NOMO-1 (cell line): ENCODE results near the gene CKS1B.
"Not testable (repeated sequence)": the region's sequence is repeated elsewhere in the genome, so short reads cannot be mapped to it uniquely, and the experiment has no call there.

Source experiments
- DNase-seq, 2 experiments: peaks; one replicate each; lab custom pipeline; 2025; ENCODE audit not compliant: unreplicated experiment in 2 of 2; lab: John Stamatoyannopoulos, UW

CKS1B gene

DNA sequence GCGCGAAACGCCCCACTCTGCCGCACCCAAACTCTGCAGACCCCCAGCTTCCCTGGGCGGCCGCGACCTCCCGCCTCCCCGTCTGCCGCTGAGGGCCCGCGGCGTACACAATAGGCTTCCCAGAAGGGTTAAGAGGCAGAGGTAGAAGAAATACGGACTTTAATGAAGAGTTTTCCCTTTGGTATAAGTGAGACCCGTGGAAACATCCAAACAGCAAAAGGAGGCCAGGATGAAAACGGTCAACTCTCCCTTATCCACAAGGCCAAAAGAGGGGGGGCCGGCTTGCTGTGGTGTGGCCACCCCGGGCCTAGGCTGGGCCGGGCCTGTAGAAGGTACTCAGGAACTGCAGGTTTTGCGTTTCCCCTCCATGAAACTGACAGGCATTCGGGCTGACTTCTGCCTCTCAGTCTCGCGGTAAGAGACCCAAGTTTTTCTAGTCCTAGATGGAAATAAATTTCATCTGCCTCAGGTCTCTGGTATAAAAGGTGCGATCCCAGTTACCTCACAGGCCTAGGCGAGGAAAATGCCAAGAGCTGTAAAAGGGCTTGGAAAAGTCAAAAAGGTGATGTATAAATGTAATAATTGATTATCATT lies 12.2 kb upstream of the CKS1B start:
- peak; percentile 51 to 56 for DNase-seq

DNA sequence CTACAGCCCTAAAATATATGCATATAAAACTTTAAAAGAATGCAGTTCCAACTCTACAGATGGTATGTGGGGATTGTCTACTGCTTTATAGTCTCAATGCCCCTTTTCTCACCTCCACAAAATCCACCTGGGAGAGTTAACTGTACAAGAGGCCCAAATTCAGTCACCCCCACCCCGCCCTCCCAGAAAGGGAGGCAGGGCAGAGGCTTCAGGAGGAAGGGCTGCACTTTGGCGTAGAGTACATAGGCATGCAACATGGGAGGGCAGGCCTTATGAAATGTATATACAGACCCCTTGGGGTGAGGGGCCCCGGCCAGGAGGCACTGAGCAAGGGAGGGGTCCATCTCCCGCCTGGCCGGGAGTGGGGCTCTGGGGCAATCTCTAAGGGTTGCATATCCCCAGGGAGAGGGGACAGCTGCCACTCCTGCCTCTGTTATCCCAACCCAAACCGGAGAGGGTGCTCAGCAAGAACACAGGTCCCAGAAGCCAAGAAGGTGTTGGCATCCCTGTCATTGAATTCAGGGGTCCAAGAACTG lies 11.6 kb upstream of the CKS1B start:
- no peak for DNase-seq

DNA sequence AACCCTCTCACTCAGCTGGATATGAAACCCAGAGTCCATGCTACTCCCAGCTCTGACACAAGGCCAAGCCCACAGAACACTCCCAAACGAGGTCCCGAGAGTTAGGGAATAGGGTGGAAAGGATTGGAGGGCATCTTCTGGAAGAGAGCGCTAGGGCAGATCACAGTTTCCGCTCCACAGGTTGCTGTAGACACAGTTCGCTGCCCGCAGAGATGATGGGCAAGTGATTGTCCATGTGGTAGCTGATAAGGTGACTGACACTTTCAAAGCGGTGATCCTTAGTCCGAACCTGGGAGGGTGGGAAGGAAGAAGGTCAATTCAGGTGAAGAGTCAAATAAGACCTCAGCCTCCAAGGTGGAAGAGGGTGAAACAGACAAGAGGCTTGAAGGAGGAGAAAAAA lies 10.8 kb upstream of the CKS1B start:
- DNase-seq: no peak

DNA sequence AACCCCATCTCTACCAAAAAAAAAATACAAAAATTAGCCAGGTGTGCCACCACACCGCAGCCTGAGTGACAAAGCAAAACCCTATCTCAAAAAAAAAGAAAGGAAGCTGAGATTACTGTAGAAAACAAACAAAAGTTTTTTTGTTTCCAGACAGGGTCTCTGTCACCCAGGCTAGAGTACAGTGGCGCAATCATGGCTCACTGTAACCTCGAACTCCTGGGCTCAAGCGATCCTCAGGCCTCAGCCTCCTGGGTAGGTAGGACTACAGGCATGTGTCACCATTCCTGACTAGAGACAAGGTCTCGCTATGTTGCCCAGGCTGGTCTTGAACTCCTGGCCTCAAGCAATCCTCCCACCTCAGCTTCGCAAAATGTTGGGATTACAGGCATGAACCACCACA lies 10.1 kb upstream of the CKS1B start:
- no peak for DNase-seq

DNA sequence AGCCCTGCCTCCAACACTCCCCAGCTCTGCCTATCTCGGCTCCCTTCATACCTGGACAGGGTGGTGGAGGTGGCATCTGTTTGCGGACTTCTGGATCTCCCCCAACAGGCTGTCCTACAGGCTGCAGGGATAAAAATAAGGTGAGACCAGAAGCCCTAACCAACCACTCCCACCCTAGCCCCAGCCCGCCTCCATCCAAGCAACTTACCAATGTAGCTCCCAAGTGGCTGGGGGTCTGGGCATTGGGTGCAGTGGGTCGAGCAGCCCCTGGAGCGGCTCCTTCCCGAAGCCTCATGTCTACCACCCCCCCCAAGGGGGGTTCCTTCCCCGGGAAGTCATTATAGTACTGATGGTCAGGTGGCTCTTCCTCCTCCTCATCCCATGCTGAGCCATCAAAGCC lies 8.4 kb upstream of the CKS1B start:
- DNase-seq: no peak

DNA sequence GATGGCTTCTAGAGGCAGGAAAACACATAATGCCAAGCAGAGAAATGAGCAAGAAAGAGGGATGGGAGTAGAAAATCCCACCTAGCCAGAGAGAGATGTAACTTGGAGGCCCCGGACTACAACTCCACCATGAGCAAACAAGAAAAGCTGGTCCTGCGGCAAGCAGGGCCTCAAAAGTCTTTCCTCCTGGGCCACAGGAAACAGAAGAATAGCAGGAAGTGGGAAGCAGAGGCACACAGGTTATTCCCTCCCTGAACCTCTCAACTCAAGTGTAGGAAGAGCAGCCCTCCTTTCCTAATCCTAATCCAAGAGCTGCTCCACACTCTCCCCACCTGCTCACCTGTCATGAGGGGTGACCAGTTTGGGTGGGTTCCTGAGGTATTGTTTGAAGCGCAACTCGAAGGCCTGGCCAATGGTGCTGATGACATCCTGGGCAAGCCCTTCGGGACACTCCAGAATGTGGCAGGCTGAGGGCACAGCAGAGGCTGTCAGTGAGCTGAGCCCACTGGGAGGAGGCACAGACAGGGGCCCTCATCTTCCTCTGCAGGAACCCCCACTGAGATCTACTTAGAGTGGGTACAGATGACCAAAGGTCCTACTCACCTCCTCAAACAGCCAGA lies 7.0 kb upstream of the CKS1B start:
- no peak for DNase-seq

DNA sequence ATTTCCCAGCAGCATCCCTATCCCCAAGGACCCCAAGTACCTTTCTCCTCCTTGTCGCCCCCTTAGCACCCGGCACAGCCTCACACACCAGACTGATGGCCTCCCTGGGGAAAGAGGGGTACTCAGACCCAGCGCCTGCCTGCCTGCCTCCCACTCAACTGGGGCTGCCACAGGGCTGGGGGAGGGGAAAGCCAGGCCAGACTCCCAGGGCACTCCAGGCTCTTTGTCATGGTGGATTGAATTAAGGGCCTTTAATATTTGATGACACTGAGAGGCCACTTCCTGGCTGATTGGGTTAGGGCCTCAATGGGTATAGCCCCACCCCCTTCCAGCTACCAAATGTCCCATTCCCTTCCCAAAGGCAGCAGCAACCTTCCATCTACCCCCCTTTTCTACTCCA lies 5.8 kb upstream of the CKS1B start:
- no peak for DNase-seq

DNA sequence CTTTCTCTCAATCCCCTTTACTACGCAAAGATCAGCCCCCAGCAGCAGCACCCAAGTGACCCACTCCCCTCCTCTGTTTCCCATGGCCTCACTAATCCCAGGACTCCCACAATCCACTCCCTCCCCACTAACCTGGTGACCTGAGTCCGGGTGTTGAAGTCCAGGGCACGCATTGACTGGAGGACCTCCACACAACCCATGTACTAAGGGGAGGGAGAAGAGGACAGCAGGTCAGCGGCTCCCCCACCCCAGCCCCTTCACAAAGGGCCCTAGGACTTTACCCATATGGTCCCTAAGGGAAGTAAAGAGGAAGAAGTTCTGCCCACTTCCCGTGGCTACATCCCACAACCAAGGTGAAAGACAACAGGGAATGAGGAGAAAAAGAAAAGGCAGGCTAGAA lies 5.2 kb upstream of the CKS1B start:
- no peak for DNase-seq

DNA sequence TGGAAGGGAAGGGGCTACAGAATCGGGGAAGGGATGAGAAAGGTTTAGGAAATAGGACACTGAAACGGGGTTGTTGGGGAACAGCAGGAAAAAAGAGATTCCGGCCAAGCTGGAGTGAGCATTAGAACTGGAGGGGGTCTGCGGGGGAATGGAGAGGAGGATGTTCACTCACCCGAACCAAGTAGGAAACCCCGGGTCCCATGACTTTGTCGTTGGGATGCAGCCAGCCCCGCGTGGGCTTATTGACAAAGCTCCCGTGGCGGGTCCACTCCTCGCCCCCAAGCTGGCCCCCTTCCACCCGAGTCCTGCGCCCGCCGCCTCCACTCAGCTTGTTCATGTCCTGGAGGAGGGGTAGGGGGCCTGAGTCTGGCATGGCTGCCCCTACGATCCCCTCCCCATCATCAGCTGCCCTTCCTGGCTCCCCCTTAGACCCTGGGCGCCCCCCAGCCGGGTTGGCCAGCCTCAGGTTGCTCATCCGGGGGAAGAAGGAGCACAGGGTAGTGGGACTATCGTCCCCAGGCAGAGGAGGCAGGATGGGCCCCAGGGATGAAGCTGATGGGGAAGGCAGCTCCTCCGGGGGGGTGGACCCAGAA lies 4.5 kb upstream of the CKS1B start:
- DNase-seq: no peak

DNA sequence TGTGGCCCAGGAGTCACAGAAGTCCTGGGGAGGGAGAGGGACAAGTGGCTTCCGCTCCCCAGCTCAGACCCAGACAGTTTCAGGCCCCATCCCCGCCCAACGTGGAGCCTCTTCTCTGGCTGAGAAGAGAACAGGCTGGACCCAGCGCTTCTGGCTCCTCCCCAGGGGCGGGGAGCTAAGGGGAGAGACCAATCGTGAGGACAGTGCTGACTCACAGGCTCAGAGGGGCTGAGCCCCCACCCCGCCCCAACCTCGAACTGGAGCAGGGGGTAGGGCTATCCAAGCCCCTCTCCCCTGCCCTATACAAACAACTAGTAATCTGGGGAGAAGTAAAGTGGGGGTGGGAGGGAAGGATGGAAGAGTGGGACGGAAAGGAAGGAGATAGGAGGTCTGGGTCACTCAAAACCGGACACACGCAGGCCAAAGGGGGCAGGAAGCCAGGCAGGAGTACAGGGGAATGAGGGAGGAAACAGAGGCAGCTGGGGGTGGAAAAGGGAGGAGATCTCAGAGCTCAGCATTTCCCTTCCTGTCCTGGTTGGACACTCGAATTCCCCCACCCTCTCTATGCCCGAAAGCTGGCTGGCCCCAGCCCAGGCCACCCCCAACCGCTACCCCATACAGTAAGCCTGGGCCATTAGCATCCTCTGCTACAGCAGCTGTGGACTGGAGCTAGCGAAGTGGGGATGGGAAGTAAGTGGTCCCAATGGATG lies 3.7 kb upstream of the CKS1B start, which contains the start of gene SHC1:
TSS of gene SHC1 (minus strand) at position 117 of the 710 bp plus-strand sequence. CDS start 221 bp downstream, outside the sequence.
- DNase-seq: no peak

DNA sequence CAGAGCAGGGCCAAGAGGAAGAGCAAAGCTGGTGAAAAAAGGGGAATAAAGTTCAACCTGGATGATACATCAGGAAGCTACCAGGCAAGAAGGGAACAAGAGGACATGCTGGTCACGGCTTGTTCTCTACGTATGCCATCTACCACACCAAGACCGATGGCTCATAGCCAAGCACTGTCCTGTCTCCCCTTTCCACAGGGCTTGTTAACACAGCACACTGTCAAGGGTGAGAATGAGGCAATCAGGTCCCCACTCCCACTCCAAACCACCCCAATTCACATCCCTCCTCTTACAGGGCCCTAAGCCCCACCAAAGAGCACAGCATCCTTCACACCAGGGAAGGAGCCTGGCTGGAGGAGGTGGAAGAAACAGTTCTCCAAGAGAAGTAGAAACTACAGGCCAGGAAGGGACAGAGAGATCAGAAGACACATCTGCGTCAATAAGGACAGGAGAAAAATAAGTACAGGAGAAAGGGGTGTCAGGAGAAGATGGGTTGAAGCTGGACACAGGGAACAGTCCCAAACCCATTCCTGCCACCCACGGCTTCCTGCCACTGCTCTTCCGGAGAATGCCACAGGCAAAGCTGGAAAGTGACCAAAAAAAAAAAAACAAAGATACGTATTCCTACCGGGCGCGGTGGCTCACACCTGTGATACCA lies 3.0 kb upstream of the CKS1B start:
- DNase-seq: no peak

DNA sequence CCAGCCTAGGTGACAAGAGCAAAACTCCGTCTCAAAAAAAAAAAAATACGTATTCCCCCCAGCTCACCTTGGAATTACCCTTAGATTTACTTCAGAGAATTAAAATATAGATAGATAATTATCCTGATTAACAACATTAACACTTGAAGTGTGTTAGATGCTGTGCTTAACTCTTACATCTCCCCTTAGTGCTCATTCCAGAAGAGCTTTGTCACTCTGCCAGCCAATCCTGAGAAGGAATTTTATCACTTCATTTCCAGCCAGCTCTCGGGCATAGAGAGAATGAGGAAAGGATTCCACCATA lies 2.3 kb upstream of the CKS1B start:
- DNase-seq: no peak

DNA sequence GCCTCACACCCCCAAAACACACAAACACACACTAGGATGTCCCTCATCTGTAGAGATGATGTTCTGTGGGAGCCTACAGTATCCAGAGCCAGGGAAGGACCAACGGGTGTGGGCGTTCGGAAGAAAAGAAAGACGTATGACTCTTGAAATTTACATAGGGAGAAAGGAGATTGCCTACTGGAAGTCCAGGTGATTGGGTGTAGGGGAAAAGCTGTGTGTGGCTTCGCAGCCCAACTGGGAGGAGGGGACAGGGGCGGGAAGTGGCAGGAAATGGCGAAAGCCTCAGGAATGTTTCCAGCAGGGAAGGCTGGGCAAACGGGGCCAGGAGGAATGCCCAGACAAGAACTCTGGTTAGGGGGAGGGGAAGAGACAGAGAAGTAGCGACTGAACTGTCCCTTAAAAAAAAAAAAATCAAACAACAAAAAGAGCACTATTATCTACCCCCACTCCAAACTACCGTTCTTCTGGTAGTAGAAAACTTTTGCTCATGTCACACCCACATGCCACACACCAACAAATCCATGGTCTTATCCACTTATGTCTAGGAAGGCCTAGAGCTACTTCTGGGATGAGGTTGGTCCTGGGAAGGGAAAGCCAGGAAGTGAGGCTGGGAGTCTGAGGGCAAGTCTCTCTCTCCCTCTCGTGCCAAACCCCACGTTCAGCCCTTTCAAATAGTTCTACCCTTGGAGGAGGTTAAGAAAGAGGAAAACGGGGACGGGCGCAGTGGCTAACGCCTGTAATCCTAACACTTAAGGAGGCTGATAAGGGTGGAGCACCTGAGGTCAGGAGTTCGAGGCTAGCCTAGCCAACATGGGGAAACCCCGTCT lies 1.8 kb upstream of the CKS1B start:
- no peak for DNase-seq

DNA sequence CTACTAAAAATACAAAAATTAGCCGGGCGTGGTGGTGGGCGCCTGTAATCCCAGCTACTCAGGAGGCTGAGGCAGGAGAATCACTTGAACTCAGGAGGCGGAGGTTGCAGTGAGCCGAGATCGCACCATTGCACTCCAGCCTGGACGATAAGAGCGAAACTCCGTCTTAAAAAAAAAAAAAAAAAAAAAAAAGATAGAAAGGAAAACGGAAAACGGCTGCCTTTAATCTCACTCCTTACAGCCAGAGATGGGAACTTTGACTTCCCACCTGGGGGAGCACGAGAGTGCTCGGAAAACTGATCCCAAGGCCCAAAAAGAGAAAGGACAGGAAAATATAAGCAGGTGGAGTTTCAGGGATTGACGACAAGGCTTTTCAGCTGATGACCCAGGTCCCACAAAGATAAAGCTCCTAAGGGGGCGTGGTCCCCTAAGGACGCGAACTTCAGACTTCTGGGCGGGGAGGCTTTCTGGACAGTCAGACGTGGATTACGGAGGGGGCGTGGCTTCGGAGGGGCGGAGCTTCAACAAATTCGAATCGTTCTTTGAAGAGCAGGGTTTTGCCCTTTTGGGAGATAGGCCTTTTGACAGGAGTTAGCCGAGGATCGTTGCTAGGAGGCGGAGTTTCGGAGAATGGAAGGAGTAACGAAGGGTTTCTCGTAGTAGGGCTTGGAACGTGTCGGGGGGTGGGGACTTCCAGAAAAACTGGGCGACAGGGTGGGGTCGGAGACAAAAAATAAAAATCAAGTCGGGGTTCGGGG lies 958 bp upstream of the CKS1B start:
- DNase-seq: peak; percentile 88 to 94

DNA sequence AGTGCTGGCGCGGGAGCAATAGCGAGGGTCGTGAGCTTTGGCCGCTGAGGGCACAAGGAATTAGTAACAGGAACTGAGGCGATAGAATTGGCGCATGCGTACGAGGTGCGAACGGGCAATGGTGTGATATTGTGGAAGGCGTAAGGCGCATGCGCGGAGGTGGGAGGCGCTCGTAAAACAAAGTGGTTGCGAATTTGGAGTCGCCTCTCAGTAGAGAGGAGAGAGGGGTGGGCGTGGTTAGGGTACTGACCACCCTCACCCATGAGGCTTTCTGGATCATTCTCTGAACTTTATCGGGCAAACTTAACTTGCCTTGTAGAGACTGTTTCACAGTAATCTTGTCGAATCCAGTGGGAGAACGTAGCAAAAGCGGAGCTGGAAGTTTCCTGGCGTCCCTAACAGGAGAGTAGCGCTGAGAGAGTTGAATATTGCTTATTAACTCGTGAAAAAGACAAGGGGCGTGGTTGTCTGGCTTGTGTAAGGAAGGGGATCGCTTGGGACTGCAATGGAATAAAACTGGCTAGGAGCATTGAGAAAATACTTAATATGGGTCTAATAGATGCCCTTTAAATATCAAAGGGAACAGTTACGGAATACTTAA lies 427 bp downstream of the CKS1B start:
- peak; percentile 96 to 97 for DNase-seq

DNA sequence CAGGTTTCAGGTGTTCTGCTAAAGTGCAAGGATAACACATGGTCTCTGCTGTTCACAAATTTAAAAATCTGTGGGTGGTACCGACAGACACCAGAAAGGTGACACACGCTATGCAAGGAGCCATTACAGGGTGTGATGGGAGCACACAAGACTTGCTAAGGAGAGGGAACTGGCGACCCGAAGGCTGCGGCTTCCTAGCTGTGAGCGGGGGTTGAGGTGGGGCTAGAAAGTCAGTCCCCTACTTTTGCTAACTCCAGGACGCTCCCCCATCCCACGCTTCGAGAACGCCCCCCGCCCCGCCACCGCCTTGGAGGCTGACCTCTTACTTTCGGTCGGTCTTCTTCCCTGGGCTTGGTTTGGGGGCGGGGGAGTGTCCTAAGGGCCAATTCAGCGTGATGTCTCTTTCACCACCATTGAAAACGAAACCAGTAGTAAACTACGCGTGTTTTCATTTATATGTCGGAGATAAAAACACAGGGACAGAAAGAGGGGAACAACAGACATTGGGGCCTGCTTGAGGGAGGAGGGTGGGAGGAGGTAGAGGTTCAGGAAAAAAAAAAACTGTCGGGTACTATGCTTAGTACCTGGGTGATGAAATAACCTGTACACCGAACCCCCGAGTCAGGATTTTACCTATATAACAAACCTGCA lies 1.1 kb downstream of the CKS1B start:
- DNase-seq: peak; percentile 46 to 67

DNA sequence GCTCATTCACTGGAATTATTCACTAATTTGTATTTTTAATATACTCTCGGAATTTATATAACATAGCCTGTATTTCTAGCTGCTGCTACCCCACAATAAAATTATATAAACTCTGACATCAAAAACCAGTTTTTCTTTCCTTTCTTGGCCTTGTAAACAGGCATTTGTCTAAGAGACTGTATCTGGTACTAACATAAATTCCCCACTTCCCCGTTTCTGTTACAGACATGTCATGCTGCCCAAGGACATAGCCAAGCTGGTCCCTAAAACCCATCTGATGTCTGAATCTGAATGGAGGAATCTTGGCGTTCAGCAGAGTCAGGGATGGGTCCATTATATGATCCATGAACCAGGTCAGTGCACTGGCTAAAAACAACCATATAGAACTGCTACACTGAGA lies 3.3 kb downstream of the CKS1B start:
- not testable (repeated sequence) for DNase-seq

DNA sequence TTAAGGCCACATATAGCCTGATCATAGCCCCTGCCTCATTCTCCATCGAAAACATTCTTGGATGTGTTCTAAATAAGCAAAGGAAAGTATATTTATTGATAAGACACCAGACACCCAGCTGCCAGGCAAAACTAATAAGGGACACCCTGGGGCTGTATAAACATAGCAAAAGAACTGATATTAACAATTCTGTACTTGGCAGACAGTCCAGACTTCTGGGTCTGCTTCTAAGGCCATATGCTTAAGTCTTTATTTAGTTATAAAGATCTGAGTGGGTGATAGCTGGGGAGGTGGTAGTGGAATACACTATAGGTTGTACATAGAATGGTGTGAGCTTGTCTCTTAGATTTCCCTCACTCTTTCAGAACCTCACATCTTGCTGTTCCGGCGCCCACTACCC lies 3.9 kb downstream of the CKS1B start:
- no peak for DNase-seq

DNA sequence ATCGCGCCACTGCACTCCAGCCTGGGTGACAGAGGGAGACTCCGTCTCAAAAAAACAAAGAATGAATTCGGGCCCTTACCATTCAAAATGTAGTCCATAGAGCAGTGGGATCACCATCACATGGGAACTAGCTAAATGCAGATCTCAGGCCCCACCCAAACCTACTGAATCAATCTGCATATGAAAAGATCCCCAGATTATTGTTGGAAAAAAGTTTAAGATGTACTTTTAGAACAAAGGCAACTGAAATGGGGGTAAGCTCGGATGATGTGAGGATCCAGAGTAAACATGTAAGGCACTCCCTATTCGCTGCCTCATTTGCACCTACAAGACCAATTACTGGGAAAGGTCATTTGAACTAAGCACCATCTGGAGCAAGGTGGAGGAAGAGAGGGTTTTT lies 7.9 kb downstream of the CKS1B start:
- no peak for DNase-seq
